ENCODE data around the gene STK17A.

Gene STK17A

GRCh38 chr7:43647339-43647672 lies 64.4 kb downstream of the STK17A start:
- Histone ChIP-seq H3K4me3 (ENCODE audit: extremely low read depth, insufficient read depth, low read length, poor library complexity, severe bottlenecking) (no peak overlapping the region), H3K36me3 (ENCODE audit: control insufficient read depth, insufficient read depth, low read length) (peaks cover 36% of the 10 kb centered on the region), H3K4me1 (ENCODE audit: control insufficient read depth, insufficient read depth, low read length, poor library complexity, severe bottlenecking) (peaks cover 56% of the 10 kb centered on the region), H3K27ac (ENCODE audit: low read depth, low read length, severe bottlenecking) (peak overlapping the region; percentile 97), H3K9me3 (ENCODE audit: control insufficient read depth, low read length) (no peaks in the 10 kb centered on the region)
- 19 to 37% methylated on average over 2 to 5 of the region's 7 CpGs for WGBS, 2 experiments (ENCODE audit: insufficient coverage in 2 of 2)

DNA sequence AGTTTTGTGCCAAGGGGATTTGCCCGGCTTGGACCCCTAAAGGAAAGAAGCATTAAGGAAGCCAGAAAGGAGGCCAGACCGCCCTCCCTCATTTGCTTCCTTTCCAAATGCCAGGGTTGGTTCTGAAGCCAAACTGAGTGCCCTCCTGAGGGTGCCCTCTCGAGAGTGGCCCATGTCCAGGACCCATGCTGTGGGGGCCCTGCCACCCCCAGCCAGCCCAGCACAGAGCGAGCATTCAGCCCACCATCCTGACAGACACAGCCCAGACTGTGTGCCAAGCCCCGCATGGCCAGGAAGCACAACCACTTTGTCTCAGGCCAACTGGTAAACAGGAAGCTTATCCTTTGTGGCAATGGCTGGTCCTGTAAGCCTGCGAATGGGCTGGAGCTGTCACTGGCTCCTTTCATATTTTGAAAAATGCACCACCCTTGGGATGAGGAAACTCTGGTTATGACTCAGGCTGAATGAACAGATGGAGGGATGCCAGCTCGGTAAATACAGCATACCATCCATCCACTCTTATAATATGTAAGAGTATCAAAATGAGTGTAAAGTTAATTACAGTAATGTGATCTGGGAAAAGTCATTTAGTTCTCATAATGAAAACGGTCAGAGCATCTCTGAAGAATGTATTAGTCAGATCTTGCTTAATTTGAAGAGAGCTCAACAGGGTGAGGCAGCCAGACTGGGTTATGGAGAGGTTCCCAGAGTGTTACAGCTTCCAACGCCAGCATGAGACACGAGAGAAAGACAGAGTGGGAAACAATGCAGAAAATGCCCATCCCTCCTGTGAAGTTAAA lies 65.0 kb downstream of the STK17A start:
- Histone ChIP-seq H3K36me3 (ENCODE audit: control insufficient read depth, insufficient read depth, low read length) (peaks cover 33% of the 10 kb centered on the region), H3K4me3 (ENCODE audit: extremely low read depth, insufficient read depth, low read length, poor library complexity, severe bottlenecking) (no peak overlapping the region), H3K9me3 (ENCODE audit: control insufficient read depth, low read length) (no peaks in the 10 kb centered on the region), H3K4me1 (ENCODE audit: control insufficient read depth, insufficient read depth, low read length, poor library complexity, severe bottlenecking) (peaks cover 56% of the 10 kb centered on the region), H3K27ac (ENCODE audit: low read depth, low read length, severe bottlenecking) (peak overlapping the region; percentile 97)
- WGBS, 2 experiments (ENCODE audit: insufficient coverage in 2 of 2), result 61 to 66% methylated on average over 7 to 9 of the region's 10 CpGs

GRCh38 chr7:43648473-43649406 lies 65.8 kb downstream of the STK17A start:
- Histone ChIP-seq H3K9me3 (ENCODE audit: control insufficient read depth, low read length) (no peaks in the 10 kb centered on the region), H3K4me1 (ENCODE audit: control insufficient read depth, insufficient read depth, low read length, poor library complexity, severe bottlenecking) (peaks cover 56% of the 10 kb centered on the region), H3K27ac (ENCODE audit: low read depth, low read length, severe bottlenecking) (peak overlapping the region; percentile 97), H3K36me3 (ENCODE audit: control insufficient read depth, insufficient read depth, low read length) (peaks cover 28% of the 10 kb centered on the region), H3K4me3 (ENCODE audit: extremely low read depth, insufficient read depth, low read length, poor library complexity, severe bottlenecking) (no peak overlapping the region)
- 80 to 86% methylated on average over 5 to 6 of the region's 8 CpGs for WGBS, 2 experiments (ENCODE audit: insufficient coverage in 2 of 2)

GRCh38 chr7:43649755-43650274 lies 66.9 kb downstream of the STK17A start:
- Histone ChIP-seq H3K27ac (ENCODE audit: low read depth, low read length, severe bottlenecking) (peak overlapping the region; percentile 57), H3K4me1 (ENCODE audit: control insufficient read depth, insufficient read depth, low read length, poor library complexity, severe bottlenecking) (peaks cover 56% of the 10 kb centered on the region), H3K36me3 (ENCODE audit: control insufficient read depth, insufficient read depth, low read length) (peaks cover 20% of the 10 kb centered on the region), H3K9me3 (ENCODE audit: control insufficient read depth, low read length) (no peaks in the 10 kb centered on the region), H3K4me3 (ENCODE audit: extremely low read depth, insufficient read depth, low read length, poor library complexity, severe bottlenecking) (no peak overlapping the region)
- WGBS, 2 experiments (ENCODE audit: insufficient coverage in 2 of 2), result 86 to 88% methylated on average over 4 of the region's 4 CpGs

DNA sequence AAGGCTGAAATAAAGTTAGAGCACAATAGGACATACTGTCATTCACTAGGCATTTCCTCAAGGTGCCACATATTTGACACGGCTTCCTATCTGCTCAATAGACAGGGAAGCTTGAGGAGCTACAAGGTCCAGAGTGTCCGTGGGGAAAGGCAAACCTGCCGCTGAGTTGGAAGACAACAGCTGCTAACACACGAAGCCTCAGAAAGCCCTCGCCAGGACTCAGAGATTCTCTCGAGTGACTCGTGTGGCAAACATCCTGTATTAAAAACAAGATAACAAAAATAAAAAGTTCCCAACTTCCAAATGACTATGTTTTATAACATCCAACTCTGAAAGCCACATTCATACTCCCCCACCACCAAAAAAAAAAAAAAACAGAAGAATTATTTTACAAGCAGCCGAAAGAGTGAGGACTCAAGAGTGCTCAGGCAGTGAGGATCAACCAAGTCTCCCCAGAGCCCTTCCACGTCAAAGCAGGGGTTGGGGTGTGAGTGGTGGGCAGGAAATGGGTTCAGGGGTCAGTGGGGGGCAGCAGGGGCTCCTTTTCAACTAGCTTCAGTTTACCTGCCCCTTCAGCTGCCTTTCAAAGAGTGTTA lies 67.6 kb downstream of the STK17A start:
- Histone ChIP-seq H3K36me3 (ENCODE audit: control insufficient read depth, insufficient read depth, low read length) (peaks cover 13% of the 10 kb centered on the region), H3K9me3 (ENCODE audit: control insufficient read depth, low read length) (no peaks in the 10 kb centered on the region), H3K4me1 (ENCODE audit: control insufficient read depth, insufficient read depth, low read length, poor library complexity, severe bottlenecking) (peaks cover 55% of the 10 kb centered on the region), H3K27ac (ENCODE audit: low read depth, low read length, severe bottlenecking) (peak overlapping the region; percentile 57), H3K4me3 (ENCODE audit: extremely low read depth, insufficient read depth, low read length, poor library complexity, severe bottlenecking) (no peak overlapping the region)
- WGBS, 2 experiments (ENCODE audit: insufficient coverage in 2 of 2), result 68 to 100% methylated on average over 1 to 4 of the region's 9 CpGs

- Histone ChIP-seq H3K4me3 (ENCODE audit: extremely low read depth, insufficient read depth, low read length, poor library complexity, severe bottlenecking) (no peak overlapping the region), H3K27ac (ENCODE audit: low read depth, low read length, severe bottlenecking) (no peak overlapping the region), H3K4me1 (ENCODE audit: control insufficient read depth, insufficient read depth, low read length, poor library complexity, severe bottlenecking) (peaks cover 37% of the 10 kb centered on the region), H3K36me3 (ENCODE audit: control insufficient read depth, insufficient read depth, low read length) (peaks cover 18% of the 10 kb centered on the region), H3K9me3 (ENCODE audit: control insufficient read depth, low read length) (no peaks in the 10 kb centered on the region)
These were observed 69.5 kb downstream of the STK17A start for GRCh38 chr7:43652364-43652763.

DNA sequence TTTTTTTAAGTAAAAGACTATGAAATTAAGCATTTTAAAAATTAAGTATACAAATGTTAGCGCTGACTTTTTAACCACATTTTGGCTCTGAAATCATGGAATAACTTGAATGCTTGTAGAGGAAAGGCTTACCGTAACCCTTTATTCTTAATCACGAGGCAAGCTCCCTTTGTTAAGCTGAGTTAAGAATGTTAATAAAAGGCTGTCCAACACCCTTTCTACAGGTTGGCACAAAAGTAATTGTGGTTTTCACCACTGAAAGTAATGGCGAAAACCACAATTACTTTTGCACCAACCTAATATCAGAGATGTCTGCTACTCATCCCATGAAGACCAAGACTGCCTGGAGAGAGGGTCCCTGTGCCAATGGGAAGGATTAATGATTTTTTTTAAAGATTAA lies 70.6 kb downstream of the STK17A start:
- H3K9me3 ChIP-seq (ENCODE audit: control insufficient read depth, low read length), result no peaks in the 10 kb centered on the region
- no peak overlapping the region for H3K4me3 ChIP-seq (ENCODE audit: extremely low read depth, insufficient read depth, low read length, poor library complexity, severe bottlenecking)
- WGBS, 2 experiments (ENCODE audit: insufficient coverage in 2 of 2), result 100% methylated on average over 1 of the region's 4 CpGs; no CpG with 5 or more reads in 1 of the 2 experiments
- peaks cover 26% of the 10 kb centered on the region for H3K4me1 ChIP-seq (ENCODE audit: control insufficient read depth, insufficient read depth, low read length, poor library complexity, severe bottlenecking)
- H3K36me3 ChIP-seq (ENCODE audit: control insufficient read depth, insufficient read depth, low read length), result peaks cover 19% of the 10 kb centered on the region
- H3K27ac ChIP-seq (ENCODE audit: low read depth, low read length, severe bottlenecking), result no peak overlapping the region

DNA sequence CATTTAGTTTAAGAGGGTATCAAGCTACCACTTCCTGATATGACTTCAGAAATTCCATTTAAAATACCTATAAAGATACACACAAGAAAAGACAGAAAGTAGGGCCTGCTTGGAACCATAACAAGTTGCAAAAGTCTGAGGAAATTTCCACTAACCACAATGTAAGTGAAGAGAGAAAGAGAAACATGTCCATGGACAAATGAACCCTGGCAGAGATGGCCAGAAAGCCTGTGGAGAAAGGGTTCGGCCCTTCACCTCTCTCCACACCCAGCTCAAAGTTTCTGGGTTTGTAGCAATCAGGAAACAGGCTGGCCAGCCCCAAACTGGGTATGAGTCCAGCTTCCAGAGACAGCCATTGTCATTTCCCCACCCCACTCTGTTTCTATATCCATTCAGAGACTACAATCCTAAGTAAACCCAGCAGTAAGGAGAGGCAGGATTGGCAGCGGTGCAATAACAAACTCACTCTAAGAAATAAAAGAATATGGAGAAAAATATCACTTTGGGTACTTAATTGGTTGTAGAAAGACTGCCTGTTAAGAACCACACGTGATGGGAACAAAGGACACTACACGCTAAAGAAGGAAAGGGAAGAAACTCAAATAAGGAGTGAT lies 71.1 kb downstream of the STK17A start:
- H3K4me3 ChIP-seq (ENCODE audit: extremely low read depth, insufficient read depth, low read length, poor library complexity, severe bottlenecking), result no peak overlapping the region
- H3K36me3 ChIP-seq (ENCODE audit: control insufficient read depth, insufficient read depth, low read length), result peaks cover 25% of the 10 kb centered on the region
- H3K27ac ChIP-seq (ENCODE audit: low read depth, low read length, severe bottlenecking), result no peak overlapping the region
- WGBS, 2 experiments (ENCODE audit: insufficient coverage in 2 of 2), result no CpG with 5 or more reads among the region's 4 CpGs
- H3K4me1 ChIP-seq (ENCODE audit: control insufficient read depth, insufficient read depth, low read length, poor library complexity, severe bottlenecking), result peaks cover 25% of the 10 kb centered on the region
- H3K9me3 ChIP-seq (ENCODE audit: control insufficient read depth, low read length), result no peaks in the 10 kb centered on the region

DNA sequence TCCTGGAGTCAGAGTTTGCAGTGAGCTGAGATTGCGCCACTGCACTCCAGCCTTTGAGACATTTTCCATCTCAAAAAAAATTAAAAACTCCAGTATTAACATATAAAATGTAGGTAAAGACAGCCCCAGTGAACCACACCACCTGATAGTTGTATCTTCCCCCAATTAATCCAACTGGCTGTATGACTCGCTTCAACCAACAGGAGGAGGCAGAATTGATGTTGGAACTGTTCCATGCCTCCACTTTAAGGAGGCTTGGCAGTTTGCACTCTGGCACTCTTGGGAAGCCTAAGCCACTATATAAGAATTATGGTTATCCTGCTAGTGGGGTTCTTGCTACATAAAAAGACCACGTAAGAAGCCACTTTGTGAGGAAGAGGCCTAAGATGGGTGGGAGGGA lies 72.7 kb downstream of the STK17A start:
- 100% methylated on average over 2 of the region's 3 CpGs; no CpG with 5 or more reads in 1 of the 2 experiments for WGBS, 2 experiments (ENCODE audit: insufficient coverage in 2 of 2)
- Histone ChIP-seq H3K36me3 (ENCODE audit: control insufficient read depth, insufficient read depth, low read length) (peaks cover 25% of the 10 kb centered on the region), H3K27ac (ENCODE audit: low read depth, low read length, severe bottlenecking) (no peak overlapping the region), H3K4me1 (ENCODE audit: control insufficient read depth, insufficient read depth, low read length, poor library complexity, severe bottlenecking) (peaks cover 17% of the 10 kb centered on the region), H3K4me3 (ENCODE audit: extremely low read depth, insufficient read depth, low read length, poor library complexity, severe bottlenecking) (no peak overlapping the region), H3K9me3 (ENCODE audit: control insufficient read depth, low read length) (no peaks in the 10 kb centered on the region)

GRCh38 chr7:43656997-43657396 lies 74.1 kb downstream of the STK17A start:
- Histone ChIP-seq H3K4me1 (ENCODE audit: control insufficient read depth, insufficient read depth, low read length, poor library complexity, severe bottlenecking) (peaks cover 10% of the 10 kb centered on the region), H3K9me3 (ENCODE audit: control insufficient read depth, low read length) (no peaks in the 10 kb centered on the region), H3K4me3 (ENCODE audit: extremely low read depth, insufficient read depth, low read length, poor library complexity, severe bottlenecking) (no peak overlapping the region), H3K27ac (ENCODE audit: low read depth, low read length, severe bottlenecking) (no peak overlapping the region), H3K36me3 (ENCODE audit: control insufficient read depth, insufficient read depth, low read length) (peaks cover 25% of the 10 kb centered on the region)
- 100% methylated on average over 1 of the region's 2 CpGs; no CpG with 5 or more reads in 1 of the 2 experiments for WGBS, 2 experiments (ENCODE audit: insufficient coverage in 2 of 2)

All from mesodermal cell (in vitro differentiated cells).